ENCODE data around the gene CACNA1I. TPM values are rescaled to one million over a fixed set of nuclear protein-coding genes. Genes with fewer than 3 reads are reported as not detected.

Gene CACNA1I
- polyA plus RNA-seq, 1 of the 3 experiments (the other 2 are of a cell fraction), result not detected

- Histone ChIP-seq H3K9ac (no peak overlapping the region), H3K36me3 (replicated peaks in 1 of 2; ENCODE audit: control insufficient read depth in 1 of 2, insufficient read depth in 2 of 2, low read length in 1 of 2) (no peaks in the 10 kb centered on the region), H3K27ac (ENCODE audit: low read depth in 2 of 2, low read length in 1 of 2) (no peak overlapping the region), H3K4me1 (ENCODE audit: control insufficient read depth in 1 of 2, insufficient read depth in 2 of 2, low read depth in 1 of 2, low read length in 1 of 2) (peaks cover 0 to 2% of the 10 kb centered on the region in 2 experiments; a peak in 1 of 4 replicates), H3F3A (replicated peaks; ENCODE audit: insufficient read depth) (no peaks in the 10 kb centered on the region), H3K4me2 (no peak overlapping the region), H3K9me2 (no peaks in the 10 kb centered on the region), H3K27me3 (ENCODE audit: insufficient read depth) (no peaks in the 10 kb centered on the region), H3K9me3 (no peaks in the 10 kb centered on the region), H3K4me3 (ENCODE audit: low read depth in 2 of 2, low read length in 1 of 2) (no peak overlapping the region), H3K79me2 (ENCODE audit: insufficient read depth) (no peaks in the 10 kb centered on the region), H4K20me1 (ENCODE audit: insufficient read depth) (no peaks in the 10 kb centered on the region), H2AFZ (ENCODE audit: low read depth) (no peak overlapping the region)
- ChIA-PET CTCF (no interaction called here), POLR2A (no interaction called here)
- no peak for TF ChIP-seq ELF1 (IDR thresholded peaks at IDR 0.05)
- TF ChIP-seq PBX3 (IDR thresholded peaks at IDR 0.05), result no peak
- TF ChIP-seq FOXJ3 (CRISPR knock-in tag; IDR thresholded peaks at IDR 0.05), result no peak
- no peak for TF ChIP-seq IRF3 (IDR thresholded peaks at IDR 0.05; ENCODE audit: low read depth, low read length)
- no peak for TF ChIP-seq MXI1 (IDR thresholded peaks at IDR 0.05; ENCODE audit: low read depth, low read length)
- TF ChIP-seq TCF12 (IDR thresholded peaks at IDR 0.05), result no peak
- no peak for TF ChIP-seq USF2 (IDR thresholded peaks at IDR 0.05; ENCODE audit: borderline replicate concordance, low read depth, low read length)
- peak; percentile 36 for DNase-seq
- WGBS (ENCODE audit: low lambda C conversion rate), result 20% methylated on average over 3 of the region's 9 CpGs
These were observed 150.9 kb downstream of the CACNA1I start for GRCh38 chr22:39721206-39722031.

GRCh38 chr22:39722032-39722325 lies 151.4 kb downstream of the CACNA1I start:
- Histone ChIP-seq H3K9me3 (no peaks in the 10 kb centered on the region), H2AFZ (ENCODE audit: low read depth) (no peak overlapping the region), H3K79me2 (ENCODE audit: insufficient read depth) (no peaks in the 10 kb centered on the region), H3F3A (replicated peaks; ENCODE audit: insufficient read depth) (no peaks in the 10 kb centered on the region), H3K9me2 (no peaks in the 10 kb centered on the region), H3K36me3 (replicated peaks in 1 of 2; ENCODE audit: control insufficient read depth in 1 of 2, insufficient read depth in 2 of 2, low read length in 1 of 2) (no peaks in the 10 kb centered on the region), H3K4me3 (ENCODE audit: low read depth in 2 of 2, low read length in 1 of 2) (no peak overlapping the region), H3K4me1 (ENCODE audit: control insufficient read depth in 1 of 2, insufficient read depth in 2 of 2, low read depth in 1 of 2, low read length in 1 of 2) (peaks cover 0 to 2% of the 10 kb centered on the region in 2 experiments; a peak in 1 of 4 replicates), H3K4me2 (no peak overlapping the region), H4K20me1 (ENCODE audit: insufficient read depth) (no peaks in the 10 kb centered on the region), H3K27ac (ENCODE audit: low read depth in 2 of 2, low read length in 1 of 2) (no peak overlapping the region), H3K9ac (no peak overlapping the region), H3K27me3 (ENCODE audit: insufficient read depth) (no peaks in the 10 kb centered on the region)
- no CpG with 5 or more reads among the region's 6 CpGs for WGBS (ENCODE audit: low lambda C conversion rate)
- ChIA-PET CTCF (no interaction called here), POLR2A (no interaction called here)
- no peak for DNase-seq
- no peak for TF ChIP-seq GATA2 (CRISPR knock-in tag; IDR thresholded peaks at IDR 0.05)
- no peak for TF ChIP-seq ZBTB33 (IDR thresholded peaks at IDR 0.05; ENCODE audit: borderline replicate concordance, low read depth)

All from SK-N-SH (cell line).